BLaER1 treated with 17β-estradiol and CSF1 and Interleukin-3, amounts not matched to agents 10 nM and 100 nM (cell line): ENCODE data around the gene TRIP10.

ENCODE experiments used
- H3K27ac ChIP-seq, 11 experiments: shearing (Covaris generic); formaldehyde crosslinking; 2 replicates each; pipeline ENCODE4 v1.8.1; 2022
- H3K27me3 ChIP-seq, 11 experiments: shearing (Covaris generic); formaldehyde crosslinking; 2 replicates each; pipeline ENCODE4 v1.8.1; 2022
- H3K36me3 ChIP-seq, 11 experiments: shearing (Covaris generic); formaldehyde crosslinking; 2 replicates each; pipeline ENCODE4 v1.8.1; 2022
- H3K4me1 ChIP-seq, 10 experiments: shearing (Covaris generic); formaldehyde crosslinking; 2 replicates each; pipeline ENCODE4 v1.8.1; 2022
- H3K4me2 ChIP-seq, 11 experiments: shearing (Covaris generic); formaldehyde crosslinking; 2 replicates each; pipeline ENCODE4 v1.8.1; 2022
- H3K4me3 ChIP-seq, 10 experiments: shearing (Covaris generic); formaldehyde crosslinking; 2 replicates each; pipeline ENCODE4 v1.8.1; 2022
- H3K9ac ChIP-seq, 11 experiments: shearing (Covaris generic); formaldehyde crosslinking; 2 replicates each; pipeline ENCODE4 v1.8.1; 2022
- H3K9me3 ChIP-seq, 11 experiments: shearing (Covaris generic); formaldehyde crosslinking; replicated peaks in 1 of 11; 2 replicates each; pipeline ENCODE4 v1.8.1; 2022
- H4K20me1 ChIP-seq, 11 experiments: shearing (Covaris generic); formaldehyde crosslinking; 2 replicates each; pipeline ENCODE4 v1.8.1; 2022
- Cebpa-rat ChIP-seq, 11 experiments: shearing (Covaris generic); IDR thresholded peaks; 2 replicates each; pipeline ENCODE4 v1.8.1; 2022

TRIP10 gene

DNA sequence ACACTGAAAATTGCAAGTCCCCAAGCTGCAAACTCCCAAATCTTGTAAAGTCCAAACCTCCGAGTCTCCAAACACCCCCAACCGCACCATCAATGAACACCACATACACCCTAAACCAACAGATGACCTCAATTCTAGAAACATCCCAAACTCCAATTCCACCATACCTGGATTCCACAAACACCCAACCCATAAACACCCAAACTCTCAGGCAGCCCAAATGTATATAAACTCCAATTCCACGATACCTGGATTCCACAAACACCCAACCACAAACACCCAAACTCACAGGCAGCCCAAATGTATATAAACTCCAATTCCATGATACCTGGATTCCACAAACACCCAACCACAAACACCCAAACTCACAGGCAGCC, 19.5 kb upstream of the TRIP10 start:
- no peak for TF ChIP-seq Cebpa-rat (IDR thresholded peaks at IDR 0.05)
- Histone ChIP-seq H3K27me3 (no peaks in the 10 kb centered on the region), H3K4me3 (peak overlapping the region in 8 of 10 experiments; percentile 28 to 70 (median 53); a peak in 16 of 20 replicates), H3K36me3 (peaks cover 0 to 33% (median 5%) of the 10 kb centered on the region in 11 experiments; a peak in 11 of 22 replicates), H3K4me2 (peak overlapping the region; percentile 75 to 95 (median 90); a peak in 21 of 22 replicates), H3K4me1 (peaks cover 51 to 64% (median 59%) of the 10 kb centered on the region in 10 experiments), H3K9ac (peak overlapping the region in 10 of 11 experiments; percentile 22 to 72 (median 65); a peak in 14 of 22 replicates), H3K27ac (peak overlapping the region in 10 of 11 experiments; percentile 53 to 77 (median 72); a peak in 20 of 22 replicates), H3K9me3 (no peaks in the 10 kb centered on the region), H4K20me1 (peaks cover 0 to 23% (median 0%) of the 10 kb centered on the region in 11 experiments; a peak in 3 of 22 replicates)

DNA sequence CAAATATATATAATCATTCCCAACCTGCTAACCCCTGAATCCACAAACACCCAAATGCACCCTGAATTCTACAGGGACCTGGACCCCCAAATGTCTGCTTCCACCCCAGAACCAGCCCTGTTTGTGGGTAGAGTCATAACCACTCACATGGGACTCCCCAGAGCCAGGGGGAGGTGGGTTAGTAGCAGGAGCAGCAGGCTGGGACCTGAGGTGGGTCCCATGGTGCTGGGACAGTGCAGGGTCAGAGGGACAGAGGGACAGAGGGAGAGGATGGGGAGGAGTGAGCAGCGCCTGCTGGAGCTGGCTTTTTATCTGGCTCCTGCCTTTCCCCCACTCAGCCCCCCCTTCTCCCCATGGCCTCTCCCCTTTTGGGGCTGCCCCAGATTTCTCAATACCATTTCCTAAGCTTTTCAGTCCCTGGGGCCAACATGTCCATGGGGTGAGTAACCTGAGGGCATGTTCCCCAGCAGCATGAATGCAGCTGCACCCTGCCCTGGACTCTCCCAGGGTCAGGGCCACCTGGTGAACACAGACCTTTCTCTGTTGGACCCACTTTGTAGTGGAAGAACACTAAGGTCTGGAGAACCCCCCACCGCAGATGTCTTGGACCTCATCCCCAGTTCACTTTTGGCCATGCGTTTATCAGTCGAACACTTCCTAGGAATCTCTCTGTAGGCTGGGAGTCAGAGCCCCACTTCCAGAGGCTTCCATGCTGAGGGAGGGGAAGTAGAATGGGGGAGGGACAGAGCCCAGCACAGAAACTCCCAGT, 18.9 kb upstream of the TRIP10 start, which contains the start of gene C3:
C3 (minus strand) TSS at position 282 of the 769 bp plus-strand sequence; CDS start at position 221, 61 bp downstream.
- peaks cover 0 to 19% (median 0%) of the 10 kb centered on the region in 11 experiments; a peak in 3 of 22 replicates for H4K20me1 ChIP-seq
- H3K27ac ChIP-seq: peak within 1 kb of the TSS in 10 of 11 experiments; percentile 53 to 77 (median 72); a peak in 21 of 22 replicates
- H3K4me1 ChIP-seq: peaks cover 56 to 70% (median 65%) of the 10 kb centered on the region in 10 experiments
- H3K27me3 ChIP-seq: no peaks in the 10 kb centered on the region
- H3K9me3 ChIP-seq: no peaks in the 10 kb centered on the region
- H3K36me3 ChIP-seq: peaks cover 0 to 33% (median 5%) of the 10 kb centered on the region in 11 experiments; a peak in 11 of 22 replicates
- peak within 1 kb of the TSS in 10 of 11 experiments; percentile 22 to 72 (median 65); a peak in 15 of 22 replicates for H3K9ac ChIP-seq
- peak in 4 of 11 experiments; percentile 27 to 63 (median 44); a peak in 6 of 22 replicates for TF ChIP-seq Cebpa-rat (IDR thresholded peaks at IDR 0.05)
- peak within 1 kb of the TSS in 8 of 10 experiments; percentile 28 to 70 (median 53); a peak in 16 of 20 replicates for H3K4me3 ChIP-seq
- H3K4me2 ChIP-seq: peak within 1 kb of the TSS; percentile 75 to 95 (median 90)

- H3K4me3 ChIP-seq: peak overlapping the region in 4 of 10 experiments; percentile 58 to 70 (median 62); a peak in 7 of 20 replicates
- peak overlapping the region; percentile 75 to 95 (median 90) for H3K4me2 ChIP-seq
- no peaks in the 10 kb centered on the region for H3K27me3 ChIP-seq
- peak overlapping the region in 10 of 11 experiments; percentile 53 to 77 (median 72); a peak in 20 of 22 replicates for H3K27ac ChIP-seq
- H3K9me3 ChIP-seq: no peaks in the 10 kb centered on the region
- H3K4me1 ChIP-seq: peaks cover 56 to 76% (median 70%) of the 10 kb centered on the region in 10 experiments
- H3K36me3 ChIP-seq: peaks cover 0 to 29% (median 5%) of the 10 kb centered on the region in 11 experiments; a peak in 11 of 22 replicates
- TF ChIP-seq Cebpa-rat (IDR thresholded peaks at IDR 0.05): no peak
- peak overlapping the region in 8 of 11 experiments; percentile 50 to 72 (median 67); a peak in 11 of 22 replicates for H3K9ac ChIP-seq
- H4K20me1 ChIP-seq: peaks cover 0 to 16% (median 0%) of the 10 kb centered on the region in 11 experiments; a peak in 3 of 22 replicates
Measured at GRCh38 chr19:6721138-6721474, 18.4 kb upstream of the TRIP10 start.

GRCh38 chr19:6721773-6722172, 17.7 kb upstream of the TRIP10 start:
- H3K4me1 ChIP-seq: peaks cover 56 to 82% (median 71%) of the 10 kb centered on the region in 10 experiments
- H3K27me3 ChIP-seq: no peaks in the 10 kb centered on the region
- peaks cover 0 to 11% (median 0%) of the 10 kb centered on the region in 11 experiments; a peak in 3 of 22 replicates for H4K20me1 ChIP-seq
- no peak for TF ChIP-seq Cebpa-rat (IDR thresholded peaks at IDR 0.05)
- peak overlapping the region in 9 of 11 experiments; percentile 62 to 77 (median 72); a peak in 17 of 22 replicates for H3K27ac ChIP-seq
- peak overlapping the region in 8 of 11 experiments; percentile 6 to 68 (median 40); a peak in 10 of 22 replicates for H3K9ac ChIP-seq
- peak overlapping the region; percentile 75 to 95 (median 90) for H3K4me2 ChIP-seq
- H3K4me3 ChIP-seq: no peak overlapping the region
- peaks cover 0 to 22% (median 5%) of the 10 kb centered on the region in 11 experiments; a peak in 11 of 22 replicates for H3K36me3 ChIP-seq
- H3K9me3 ChIP-seq: no peaks in the 10 kb centered on the region

DNA sequence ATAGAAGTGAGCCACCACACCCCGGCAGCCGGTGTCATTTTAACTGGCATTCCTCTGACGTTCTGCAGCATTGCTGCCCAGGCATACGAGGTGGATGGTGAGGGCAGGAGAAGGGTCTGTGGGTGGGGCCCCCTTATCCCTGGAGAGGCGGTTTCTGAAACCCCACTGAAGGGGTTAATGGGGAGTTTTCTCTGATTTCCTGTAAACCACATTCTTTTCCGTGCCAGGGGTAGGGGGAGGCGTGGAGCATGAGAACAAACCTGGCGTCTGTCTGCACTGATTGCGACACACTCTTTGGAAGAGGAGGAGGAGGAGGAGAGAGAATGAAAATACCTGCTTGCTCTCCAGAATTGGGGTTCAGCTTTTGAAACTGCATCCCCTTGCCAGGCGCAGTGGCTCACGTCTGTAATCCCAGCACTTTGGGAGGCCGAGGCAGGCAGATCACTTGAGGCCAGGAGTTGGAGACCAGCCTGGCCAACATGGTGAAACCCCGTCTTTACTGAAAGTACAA, 16.3 kb upstream of the TRIP10 start:
- no peaks in the 10 kb centered on the region; a peak in 1 of 22 replicates for H3K9me3 ChIP-seq
- H4K20me1 ChIP-seq: peaks cover 0 to 2% (median 0%) of the 10 kb centered on the region in 11 experiments; a peak in 3 of 22 replicates
- H3K4me2 ChIP-seq: peak overlapping the region; percentile 75 to 95 (median 90)
- H3K36me3 ChIP-seq: peaks cover 0 to 8% (median 0%) of the 10 kb centered on the region in 11 experiments; a peak in 8 of 22 replicates
- peak overlapping the region in 9 of 11 experiments; percentile 53 to 77 (median 72); a peak in 18 of 22 replicates for H3K27ac ChIP-seq
- peaks cover 64 to 96% (median 81%) of the 10 kb centered on the region in 10 experiments for H3K4me1 ChIP-seq
- H3K9ac ChIP-seq: peak overlapping the region in 9 of 11 experiments; percentile 31 to 55 (median 46); a peak in 14 of 22 replicates
- peak overlapping the region in 3 of 10 experiments; percentile 40 to 44 (median 44); a peak in 7 of 20 replicates for H3K4me3 ChIP-seq
- peak in 8 of 11 experiments; percentile 18 to 81 (median 60); a peak in 10 of 22 replicates for TF ChIP-seq Cebpa-rat (IDR thresholded peaks at IDR 0.05)
- H3K27me3 ChIP-seq: no peaks in the 10 kb centered on the region

DNA sequence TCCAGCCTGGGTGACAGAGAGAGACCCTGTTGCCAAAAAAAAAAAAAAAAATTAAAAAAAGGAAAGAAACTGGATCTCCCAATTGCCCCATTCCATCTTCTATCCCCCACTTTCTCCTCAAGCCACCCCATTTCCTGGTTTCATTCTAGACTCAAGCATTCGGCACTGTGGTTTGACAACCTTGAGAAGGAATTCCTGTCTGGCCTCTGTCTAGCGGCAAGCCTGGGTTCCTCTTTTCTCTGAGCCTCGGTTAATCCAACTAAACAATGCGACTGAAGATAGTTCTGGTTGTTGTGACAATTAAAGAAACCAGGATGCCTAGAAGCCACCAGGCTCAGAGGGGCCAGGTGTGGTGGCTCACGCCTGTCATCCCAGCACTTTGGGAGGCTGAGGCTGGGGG, 15.7 kb upstream of the TRIP10 start:
- Histone ChIP-seq H4K20me1 (no peaks in the 10 kb centered on the region), H3K27ac (peak overlapping the region in 9 of 11 experiments; percentile 53 to 77 (median 72); a peak in 18 of 22 replicates), H3K36me3 (peaks cover 0 to 5% (median 0%) of the 10 kb centered on the region in 11 experiments; a peak in 3 of 22 replicates), H3K9me3 (no peaks in the 10 kb centered on the region; a peak in 1 of 22 replicates), H3K27me3 (no peaks in the 10 kb centered on the region), H3K4me1 (peaks cover 70 to 98% (median 87%) of the 10 kb centered on the region in 10 experiments), H3K9ac (peak overlapping the region in 8 of 11 experiments; percentile 31 to 55 (median 45); a peak in 12 of 22 replicates), H3K4me3 (peak overlapping the region in 3 of 10 experiments; percentile 40 to 44 (median 44); a peak in 4 of 20 replicates), H3K4me2 (peak overlapping the region; percentile 75 to 95 (median 90))
- TF ChIP-seq Cebpa-rat (IDR thresholded peaks at IDR 0.05): no peak

- H3K27ac ChIP-seq: peak overlapping the region in 8 of 11 experiments; percentile 64 to 77 (median 72); a peak in 14 of 22 replicates
- peak overlapping the region in 5 of 11 experiments; percentile 6 to 51 (median 44); a peak in 7 of 22 replicates for H3K9ac ChIP-seq
- H3K27me3 ChIP-seq: no peaks in the 10 kb centered on the region
- peaks cover 71 to 100% (median 89%) of the 10 kb centered on the region in 10 experiments for H3K4me1 ChIP-seq
- peak overlapping the region; percentile 75 to 95 (median 90) for H3K4me2 ChIP-seq
- H3K9me3 ChIP-seq: no peaks in the 10 kb centered on the region; a peak in 1 of 22 replicates
- H3K4me3 ChIP-seq: no peak overlapping the region
- TF ChIP-seq Cebpa-rat (IDR thresholded peaks at IDR 0.05): no peak
- H4K20me1 ChIP-seq: no peaks in the 10 kb centered on the region; a peak in 1 of 22 replicates
- peaks cover 0 to 7% (median 4%) of the 10 kb centered on the region in 11 experiments; a peak in 6 of 22 replicates for H3K36me3 ChIP-seq
Measured at GRCh38 chr19:6724631-6725492, 14.6 kb upstream of the TRIP10 start.
